GM21528 (cell line): ENCODE data around the gene FSTL4.

Experiments
- ATAC-seq: cut with Tn5 transposase; IDR thresholded peaks from one replicate; pipeline ENCODE4 v1.9.1; 2021; ENCODE audit warnings: mild to moderate bottlenecking, moderate library complexity; ENCODE audit not compliant: unreplicated experiment, low FRiP score

Gene FSTL4

GRCh38 chr5:133286483-133286882, 325.9 kb downstream of the FSTL4 start:
- ATAC-seq, result no peak

- ATAC-seq, result no peak
Measured at GRCh38 chr5:133285583-133286021, 326.7 kb downstream of the FSTL4 start.

- no peak for ATAC-seq
Measured at GRCh38 chr5:133284306-133284705, 328.0 kb downstream of the FSTL4 start.

- no peak for ATAC-seq
Measured at GRCh38 chr5:133278317-133278716, 334.0 kb downstream of the FSTL4 start.

- ATAC-seq, result no peak
Measured at GRCh38 chr5:133277744-133278143, 334.6 kb downstream of the FSTL4 start.

- ATAC-seq, result no peak
Measured at GRCh38 chr5:133276171-133276570, 336.2 kb downstream of the FSTL4 start.

- no peak for ATAC-seq
Measured at GRCh38 chr5:133275631-133276030, 336.7 kb downstream of the FSTL4 start.

GRCh38 chr5:133274597-133274935, 337.8 kb downstream of the FSTL4 start:
- ATAC-seq, result no peak

- no peak for ATAC-seq
Measured at GRCh38 chr5:133273661-133274596, 338.4 kb downstream of the FSTL4 start.

- no peak for ATAC-seq
Measured at GRCh38 chr5:133272345-133272744, 340.0 kb downstream of the FSTL4 start.

- no peak for ATAC-seq
Measured at GRCh38 chr5:133271606-133272005, 340.7 kb downstream of the FSTL4 start.

- ATAC-seq, result no peak
Measured at GRCh38 chr5:133269691-133270090, 342.6 kb downstream of the FSTL4 start.

- ATAC-seq, result no peak
Measured at GRCh38 chr5:133267601-133268000, 344.7 kb downstream of the FSTL4 start.

- no peak for ATAC-seq
Measured at GRCh38 chr5:133266966-133267365, 345.4 kb downstream of the FSTL4 start.

- no peak for ATAC-seq
Measured at GRCh38 chr5:133266527-133266878, 345.8 kb downstream of the FSTL4 start.

GRCh38 chr5:133265720-133266526, 346.4 kb downstream of the FSTL4 start:
- no peak for ATAC-seq

- no peak for ATAC-seq
Measured at GRCh38 chr5:133265257-133265656, 347.1 kb downstream of the FSTL4 start.

GRCh38 chr5:133262690-133263089, 349.7 kb downstream of the FSTL4 start:
- ATAC-seq, result no peak

GRCh38 chr5:133261993-133262392, 350.3 kb downstream of the FSTL4 start:
- no peak for ATAC-seq

- ATAC-seq, result no peak
Measured at GRCh38 chr5:133260715-133261114, 351.6 kb downstream of the FSTL4 start.

GRCh38 chr5:133259199-133259997, 352.9 kb downstream of the FSTL4 start:
- no peak for ATAC-seq
